ENCODE data around the gene TIMM17A. TPM values are rescaled to one million over a fixed set of nuclear protein-coding genes. Genes with fewer than 3 reads are reported as not detected.

The TIMM17A gene
- 10 to 100 TPM; 26.5 to 44.1 (median 38.1) TPM for total RNA-seq
- long read RNA-seq, transcript TIMM17A-201 (6 exons, 1,659 nt): major isoform, 17 of 19 reads
- long read RNA-seq, partial matches to known transcripts: 1 of 19 reads
- long read RNA-seq, other reads (novel, unspliced or antisense): 1 of 19 reads

GRCh38 chr1:201955009-201955728, at the start of gene TIMM17A:
TIMM17A (plus strand) TSS chr1:201955503; CDS start chr1:201955527, 24 bp downstream.
- Histone ChIP-seq H3K27me3 (no peaks in the 10 kb centered on the region), H3K4me1 (peaks cover 0 to 11% (median 0%) of the 10 kb centered on the region in 4 donors), H3K4me3 (peak within 1 kb of the TSS; percentile 76 to 95 (median 91)), H3K36me3 (peaks cover 0 to 33% (median 14%) of the 10 kb centered on the region in 4 donors), H3K9me3 (no peaks in the 10 kb centered on the region), H3K27ac (peak within 1 kb of the TSS; percentile 68 to 78 (median 72))
- peak; percentile 96 to 98 (median 97) for DNase-seq
- under 1% methylated on average over 18 of the region's 43 CpGs for WGBS (ENCODE audit: insufficient coverage, low coverage, low lambda C conversion rate, missing lambda C conversion rate)
- intact Hi-C loops (cut with DNase I): no loop called here
- ATAC-seq: peak; percentile 99 to 100 (median 99)
- TF ChIP-seq CTCF (IDR thresholded peaks at IDR 0.05): no peak
- peak; percentile 89 for TF ChIP-seq POLR2A (IDR thresholded peaks at IDR 0.05)

GRCh38 chr1:201906336-201906735, 49.0 kb upstream of the TIMM17A start:
- intact Hi-C loops (cut with DNase I): loop anchor here in 1 of 2 donors (10.0 kb wide), 1 partner anchor 218 kb away; the partner anchor contains the start of gene GPR37L1
- DNase-seq (no peak), ATAC-seq (no peak)
- Histone ChIP-seq H3K4me3 (no peak overlapping the region), H3K36me3 (no peaks in the 10 kb centered on the region), H3K9me3 (no peaks in the 10 kb centered on the region), H3K27ac (no peak overlapping the region), H3K27me3 (no peaks in the 10 kb centered on the region), H3K4me1 (peaks cover 0 to 19% (median 0%) of the 10 kb centered on the region in 4 donors)
- no peak for TF ChIP-seq CTCF (IDR thresholded peaks at IDR 0.05)
- no peak for TF ChIP-seq POLR2A (IDR thresholded peaks at IDR 0.05)
- no CpG with 5 or more reads among the region's 3 CpGs for WGBS (ENCODE audit: insufficient coverage, low coverage, low lambda C conversion rate, missing lambda C conversion rate)

DNA sequence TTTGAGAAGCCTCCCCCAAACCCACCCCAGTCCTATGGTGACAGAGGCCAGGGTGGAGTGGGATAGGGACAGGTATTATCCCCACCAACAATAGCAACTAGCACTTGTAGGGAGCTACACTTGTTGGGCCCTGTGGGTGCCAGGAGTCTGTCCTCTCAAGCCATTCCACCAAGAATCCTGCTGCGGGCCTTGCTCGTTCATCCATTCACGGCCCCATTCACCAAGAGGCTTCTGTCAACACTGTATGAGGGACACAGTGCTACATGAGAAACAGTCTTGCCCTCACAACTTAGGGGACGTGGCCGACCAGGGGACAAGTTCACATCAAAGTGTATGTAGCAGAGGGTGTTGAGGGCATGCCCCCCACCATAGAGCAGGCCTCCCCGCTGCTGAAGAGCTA, 47.7 kb upstream of the TIMM17A start:
- WGBS (ENCODE audit: insufficient coverage, low coverage, low lambda C conversion rate, missing lambda C conversion rate): no CpG with 5 or more reads among the region's 6 CpGs
- no peaks in the 10 kb centered on the region for H3K36me3 ChIP-seq
- TF ChIP-seq CTCF (IDR thresholded peaks at IDR 0.05) (no peak), POLR2A (IDR thresholded peaks at IDR 0.05) (no peak)
- intact Hi-C loops (cut with DNase I): loop anchor here in 1 of 2 donors (10.0 kb wide), 1 partner anchor 217 kb away; the partner anchor contains the start of gene GPR37L1
- ATAC-seq (no peak), DNase-seq (no peak)
- no peaks in the 10 kb centered on the region for H3K9me3 ChIP-seq
- no peak overlapping the region for H3K4me3 ChIP-seq
- H3K27ac ChIP-seq: no peak overlapping the region
- no peaks in the 10 kb centered on the region for H3K27me3 ChIP-seq
- H3K4me1 ChIP-seq: peaks cover 0 to 19% (median 0%) of the 10 kb centered on the region in 4 donors

DNA sequence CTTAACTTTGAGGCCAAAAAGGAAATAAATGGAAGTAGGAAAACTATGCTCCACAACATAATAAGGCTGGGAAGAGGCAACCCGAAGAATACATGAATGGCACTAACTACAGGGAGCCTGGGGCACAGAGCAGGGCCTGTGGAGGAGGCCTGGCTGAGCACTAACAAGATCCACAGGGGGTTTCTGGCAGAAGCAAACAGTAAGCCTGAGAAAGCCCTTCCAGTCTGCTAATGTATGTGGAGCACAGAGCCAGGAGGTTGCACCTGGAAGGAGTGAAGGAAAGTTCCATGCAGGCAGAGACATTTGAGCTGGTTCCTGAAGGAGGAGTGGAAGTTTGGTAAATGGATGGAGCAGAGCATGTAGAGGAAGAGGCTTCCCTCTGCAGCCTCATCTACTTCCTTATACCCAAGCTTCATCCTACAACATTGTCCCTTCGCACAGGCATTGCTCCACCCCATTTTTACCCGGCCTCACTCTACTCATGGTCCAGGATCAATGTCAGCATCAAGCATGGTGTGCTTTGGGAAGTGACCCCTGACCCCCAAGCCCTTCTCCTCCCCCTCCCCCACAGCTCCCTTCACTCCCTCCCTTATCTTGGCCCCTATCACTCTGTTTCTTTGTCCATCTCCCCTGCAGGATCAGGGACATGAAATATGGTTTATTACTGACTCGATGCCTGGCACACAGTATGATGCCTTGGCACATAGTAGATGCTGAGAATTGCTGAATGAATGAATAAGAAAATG, 43.3 kb upstream of the TIMM17A start:
- no peak overlapping the region for H3K27ac ChIP-seq
- no peak overlapping the region for H3K4me3 ChIP-seq
- no peaks in the 10 kb centered on the region for H3K4me1 ChIP-seq
- TF ChIP-seq CTCF (IDR thresholded peaks at IDR 0.05) (no peak), POLR2A (IDR thresholded peaks at IDR 0.05) (no peak)
- ATAC-seq (no peak), DNase-seq (no peak)
- H3K27me3 ChIP-seq: no peaks in the 10 kb centered on the region
- H3K9me3 ChIP-seq: no peaks in the 10 kb centered on the region
- intact Hi-C loops (cut with DNase I): no loop called here
- H3K36me3 ChIP-seq: no peaks in the 10 kb centered on the region
- 77% methylated on average over 2 of the region's 4 CpGs for WGBS (ENCODE audit: insufficient coverage, low coverage, low lambda C conversion rate, missing lambda C conversion rate)
